ENCODE results near the gene SDR39U1. TPM values are rescaled to one million over a fixed set of nuclear protein-coding genes. Genes with fewer than 3 reads are reported as not detected.

SDR39U1 gene
- total RNA-seq, 4 donors from 2014 or later: 12.8 to 87.5 (median 33.0) TPM

GRCh38 chr14:24416932-24417619, 25.5 kb downstream of the SDR39U1 start:
- Histone ChIP-seq H3K4me3 (no peak overlapping the region), H3K9me3 (no peaks in the 10 kb centered on the region), H3K4me1 (no peaks in the 10 kb centered on the region), H3K27ac (no peak overlapping the region), H3K36me3 (no peaks in the 10 kb centered on the region), H3K27me3 (no peaks in the 10 kb centered on the region)
- no peak for DNase-seq
- no peak for TF ChIP-seq POLR2A (IDR thresholded peaks at IDR 0.05)
- TF ChIP-seq, protein P1, sequence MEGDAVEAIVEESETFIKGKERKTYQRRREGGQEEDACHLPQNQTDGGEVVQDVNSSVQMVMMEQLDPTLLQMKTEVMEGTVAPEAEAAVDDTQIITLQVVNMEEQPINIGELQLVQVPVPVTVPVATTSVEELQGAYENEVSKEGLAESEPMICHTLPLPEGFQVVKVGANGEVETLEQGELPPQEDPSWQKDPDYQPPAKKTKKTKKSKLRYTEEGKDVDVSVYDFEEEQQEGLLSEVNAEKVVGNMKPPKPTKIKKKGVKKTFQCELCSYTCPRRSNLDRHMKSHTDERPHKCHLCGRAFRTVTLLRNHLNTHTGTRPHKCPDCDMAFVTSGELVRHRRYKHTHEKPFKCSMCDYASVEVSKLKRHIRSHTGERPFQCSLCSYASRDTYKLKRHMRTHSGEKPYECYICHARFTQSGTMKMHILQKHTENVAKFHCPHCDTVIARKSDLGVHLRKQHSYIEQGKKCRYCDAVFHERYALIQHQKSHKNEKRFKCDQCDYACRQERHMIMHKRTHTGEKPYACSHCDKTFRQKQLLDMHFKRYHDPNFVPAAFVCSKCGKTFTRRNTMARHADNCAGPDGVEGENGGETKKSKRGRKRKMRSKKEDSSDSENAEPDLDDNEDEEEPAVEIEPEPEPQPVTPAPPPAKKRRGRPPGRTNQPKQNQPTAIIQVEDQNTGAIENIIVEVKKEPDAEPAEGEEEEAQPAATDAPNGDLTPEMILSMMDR (IDR thresholded peaks at IDR 0.05): no peak
- intact Hi-C loops (cut with DNase I; ENCODE audit: low total_unique reads): no loop called here

GRCh38 chr14:24416254-24416931, 26.2 kb downstream of the SDR39U1 start:
- H3K36me3 ChIP-seq: no peaks in the 10 kb centered on the region
- no peak overlapping the region for H3K4me3 ChIP-seq
- TF ChIP-seq POLR2A (IDR thresholded peaks at IDR 0.05): no peak
- TF ChIP-seq, protein P1 (IDR thresholded peaks at IDR 0.05): no peak
- no peak overlapping the region for H3K27ac ChIP-seq
- no peaks in the 10 kb centered on the region for H3K4me1 ChIP-seq
- intact Hi-C loops (cut with DNase I; ENCODE audit: low total_unique reads): no loop called here
- no peak for DNase-seq
- no peaks in the 10 kb centered on the region for H3K9me3 ChIP-seq
- no peaks in the 10 kb centered on the region for H3K27me3 ChIP-seq

DNA sequence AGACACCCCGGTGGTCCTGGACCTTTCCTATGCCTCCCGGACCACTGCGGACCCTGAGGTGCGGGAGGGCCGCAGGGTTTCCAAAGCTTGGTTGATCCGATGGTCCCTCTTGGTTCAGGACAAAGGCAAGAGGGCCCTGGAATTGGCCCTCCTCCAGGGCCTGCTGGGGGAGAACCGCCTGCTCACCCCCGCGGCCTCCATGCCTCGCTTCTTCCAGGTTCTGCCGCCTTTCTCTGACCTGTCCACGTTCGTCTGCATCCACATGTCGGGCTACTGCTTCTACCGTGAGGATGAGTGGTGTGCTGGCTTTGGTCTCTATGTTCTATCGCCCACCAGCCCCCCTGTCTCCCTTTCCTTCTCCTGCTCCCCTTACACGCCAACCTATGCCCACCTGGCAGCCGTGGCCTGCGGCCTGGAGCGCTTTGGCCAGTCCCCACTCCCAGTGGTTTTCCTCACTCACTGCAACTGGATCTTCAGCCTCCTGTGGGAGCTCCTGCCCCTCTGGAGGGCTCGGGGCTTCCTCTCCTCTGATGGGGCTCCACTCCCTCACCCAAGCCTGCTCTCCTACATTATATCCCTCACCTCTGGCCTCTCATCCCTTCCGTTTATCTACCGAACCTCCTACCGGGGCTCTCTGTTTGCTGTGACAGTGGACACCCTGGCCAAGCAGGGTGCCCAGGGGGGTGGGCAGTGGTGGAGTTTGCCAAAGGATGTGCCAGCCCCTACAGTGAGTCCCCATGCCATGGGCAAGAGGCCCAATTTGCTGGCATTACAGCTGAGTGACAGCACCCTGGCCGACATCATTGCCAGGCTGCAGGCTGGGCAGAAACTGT, 26.9 kb downstream of the SDR39U1 start:
- no peaks in the 10 kb centered on the region for H3K4me1 ChIP-seq
- no peak for DNase-seq
- H3K27ac ChIP-seq: no peak overlapping the region
- no peaks in the 10 kb centered on the region for H3K27me3 ChIP-seq
- intact Hi-C loops (cut with DNase I; ENCODE audit: low total_unique reads): no loop called here
- H3K9me3 ChIP-seq: no peaks in the 10 kb centered on the region
- H3K36me3 ChIP-seq: no peaks in the 10 kb centered on the region
- H3K4me3 ChIP-seq: no peak overlapping the region
- TF ChIP-seq, protein P1 (IDR thresholded peaks at IDR 0.05): no peak
- TF ChIP-seq POLR2A (IDR thresholded peaks at IDR 0.05): no peak

GRCh38 chr14:24414732-24415420, 27.7 kb downstream of the SDR39U1 start:
- no peak for DNase-seq
- intact Hi-C loops (cut with DNase I; ENCODE audit: low total_unique reads): no loop called here
- H3K27ac ChIP-seq: no peak overlapping the region
- H3K36me3 ChIP-seq: no peaks in the 10 kb centered on the region
- TF ChIP-seq, protein P1 (IDR thresholded peaks at IDR 0.05): no peak
- TF ChIP-seq POLR2A (IDR thresholded peaks at IDR 0.05): no peak
- no peaks in the 10 kb centered on the region for H3K4me1 ChIP-seq
- no peaks in the 10 kb centered on the region for H3K9me3 ChIP-seq
- no peak overlapping the region for H3K4me3 ChIP-seq
- H3K27me3 ChIP-seq: no peaks in the 10 kb centered on the region

Measured in uterus (tissue), 4 donors.